HEK293 (cell line): ENCODE measurements around the gene MTMR1.

Experiments used
- KLF7 ChIP-seq: fragments of 450-650 bp; formaldehyde crosslinking; IDR thresholded peaks from 2 replicates; pipeline ENCODE4 v1.5.1; 2016; ENCODE audit warnings: missing biosample characterization, missing genetic modification characterization, borderline replicate concordance
- MZF1 ChIP-seq: fragments of 450-650 bp; formaldehyde crosslinking; IDR thresholded peaks from 2 replicates; pipeline ENCODE4 v1.5.1; 2017; ENCODE audit warnings: missing biosample characterization, missing genetic modification characterization, borderline replicate concordance
- YY2 ChIP-seq: fragments of 450-650 bp; formaldehyde crosslinking; IDR thresholded peaks from 2 replicates; pipeline ENCODE4 v1.5.1; 2016; ENCODE audit warnings: missing biosample characterization, missing genetic modification characterization
- ZBTB8A ChIP-seq: fragments of 450-650 bp; formaldehyde crosslinking; IDR thresholded peaks from 2 replicates; pipeline ENCODE4 v1.5.1; 2016; ENCODE audit warnings: missing biosample characterization, missing genetic modification characterization
- ZNF16 ChIP-seq: fragments of 450-650 bp; formaldehyde crosslinking; IDR thresholded peaks from 2 replicates; pipeline ENCODE4 v1.5.1; 2016; ENCODE audit warnings: low read depth, missing biosample characterization, missing genetic modification characterization
- ZNF239 ChIP-seq: fragments of 450-650 bp; formaldehyde crosslinking; IDR thresholded peaks from 2 replicates; pipeline ENCODE4 v1.5.1; 2016; ENCODE audit warnings: missing biosample characterization, missing genetic modification characterization
- ZNF530 ChIP-seq: fragments of 450-650 bp; formaldehyde crosslinking; IDR thresholded peaks from 2 replicates; pipeline ENCODE4 v1.5.1; 2016; ENCODE audit warnings: low read depth, missing biosample characterization, missing genetic modification characterization
- ZNF785 ChIP-seq: fragments of 450-650 bp; formaldehyde crosslinking; IDR thresholded peaks from 2 replicates; pipeline ENCODE4 v1.5.1; 2016; ENCODE audit warnings: missing biosample characterization, missing genetic modification characterization
- ZNF843 ChIP-seq: fragments of 450-650 bp; formaldehyde crosslinking; IDR thresholded peaks from 2 replicates; pipeline ENCODE4 v1.5.1; 2016; ENCODE audit warnings: missing biosample characterization, missing genetic modification characterization
- TF ChIP-seq, protein P1 (sequence below): fragments of 450-650 bp; formaldehyde crosslinking; conservative IDR thresholded peaks from 2 replicates; pipeline ENCODE4 v1.5.1; 2016; ENCODE audit warnings: low read depth, missing biosample characterization, missing genetic modification characterization
- TF ChIP-seq, protein P2 (sequence below): fragments of 450-650 bp; formaldehyde crosslinking; IDR thresholded peaks from 2 replicates; pipeline ENCODE4 v1.5.1; 2016; ENCODE audit warnings: missing biosample characterization, missing genetic modification characterization
- TF ChIP-seq, protein P3 (sequence below): fragments of 450-650 bp; formaldehyde crosslinking; IDR thresholded peaks from 2 replicates; pipeline ENCODE4 v1.5.1; 2016; ENCODE audit warnings: missing biosample characterization, missing genetic modification characterization
- TF ChIP-seq, protein P4 (sequence below): fragments of 450-650 bp; formaldehyde crosslinking; IDR thresholded peaks from 2 replicates; pipeline ENCODE4 v1.5.1; 2016; ENCODE audit warnings: missing biosample characterization, missing genetic modification characterization, borderline replicate concordance
- TF ChIP-seq, protein P5 (sequence below): fragments of 450-650 bp; formaldehyde crosslinking; IDR thresholded peaks from 2 replicates; pipeline ENCODE4 v1.5.1; 2016; ENCODE audit warnings: missing biosample characterization, missing genetic modification characterization
- TF ChIP-seq, protein P6 (sequence below): fragments of 450-650 bp; formaldehyde crosslinking; IDR thresholded peaks from 2 replicates; pipeline ENCODE4 v1.5.1; 2016; ENCODE audit warnings: missing biosample characterization, missing genetic modification characterization
- TF ChIP-seq, protein P7 (sequence below): fragments of 450-650 bp; formaldehyde crosslinking; IDR thresholded peaks from 2 replicates; pipeline ENCODE4 v1.5.1; 2016; ENCODE audit warnings: missing biosample characterization, missing genetic modification characterization

MTMR1 gene

DNA sequence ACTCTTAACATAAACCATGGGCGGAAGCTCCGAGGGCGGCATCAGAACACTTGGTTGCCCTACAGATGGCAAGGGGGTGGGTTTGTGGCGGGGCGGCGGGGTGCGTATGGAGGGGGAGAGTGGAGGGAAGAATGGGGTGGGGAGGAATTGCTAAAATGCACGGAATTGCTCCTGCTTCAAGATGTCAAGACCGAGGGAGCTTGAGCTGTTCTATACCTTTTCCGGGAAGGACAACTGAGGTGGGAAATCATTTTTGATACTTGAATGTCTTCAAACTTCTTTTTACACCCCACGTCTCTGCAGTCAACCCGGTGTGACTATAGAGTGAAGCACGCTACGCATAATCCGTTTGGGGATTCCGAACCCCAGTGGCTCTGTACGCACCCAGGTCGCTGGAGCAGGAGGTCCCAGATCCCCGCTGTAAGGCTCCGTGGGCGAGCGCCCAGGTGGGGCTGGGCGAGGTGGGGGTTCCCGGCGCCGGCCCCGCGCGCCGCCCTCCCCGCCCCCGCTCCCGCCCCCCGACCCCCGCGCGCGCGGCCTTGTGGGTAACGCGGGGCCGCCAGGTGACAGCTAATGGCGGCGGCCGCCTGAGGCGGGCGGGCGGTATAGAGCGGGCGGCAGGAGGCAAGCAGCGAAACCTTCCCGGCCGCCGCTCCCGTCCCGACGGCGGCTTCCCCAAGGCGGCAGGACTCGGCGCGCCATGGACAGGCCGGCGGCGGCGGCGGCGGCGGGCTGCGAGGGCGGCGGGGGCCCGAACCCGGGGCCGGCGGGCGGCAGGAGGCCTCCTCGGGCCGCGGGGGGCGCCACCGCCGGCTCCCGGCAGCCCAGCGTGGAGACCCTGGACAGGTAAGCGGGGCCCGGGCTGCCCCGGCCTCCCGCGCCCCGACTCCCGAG is at the start of gene MTMR1 (continued):
- TF ChIP-seq, protein P1, sequence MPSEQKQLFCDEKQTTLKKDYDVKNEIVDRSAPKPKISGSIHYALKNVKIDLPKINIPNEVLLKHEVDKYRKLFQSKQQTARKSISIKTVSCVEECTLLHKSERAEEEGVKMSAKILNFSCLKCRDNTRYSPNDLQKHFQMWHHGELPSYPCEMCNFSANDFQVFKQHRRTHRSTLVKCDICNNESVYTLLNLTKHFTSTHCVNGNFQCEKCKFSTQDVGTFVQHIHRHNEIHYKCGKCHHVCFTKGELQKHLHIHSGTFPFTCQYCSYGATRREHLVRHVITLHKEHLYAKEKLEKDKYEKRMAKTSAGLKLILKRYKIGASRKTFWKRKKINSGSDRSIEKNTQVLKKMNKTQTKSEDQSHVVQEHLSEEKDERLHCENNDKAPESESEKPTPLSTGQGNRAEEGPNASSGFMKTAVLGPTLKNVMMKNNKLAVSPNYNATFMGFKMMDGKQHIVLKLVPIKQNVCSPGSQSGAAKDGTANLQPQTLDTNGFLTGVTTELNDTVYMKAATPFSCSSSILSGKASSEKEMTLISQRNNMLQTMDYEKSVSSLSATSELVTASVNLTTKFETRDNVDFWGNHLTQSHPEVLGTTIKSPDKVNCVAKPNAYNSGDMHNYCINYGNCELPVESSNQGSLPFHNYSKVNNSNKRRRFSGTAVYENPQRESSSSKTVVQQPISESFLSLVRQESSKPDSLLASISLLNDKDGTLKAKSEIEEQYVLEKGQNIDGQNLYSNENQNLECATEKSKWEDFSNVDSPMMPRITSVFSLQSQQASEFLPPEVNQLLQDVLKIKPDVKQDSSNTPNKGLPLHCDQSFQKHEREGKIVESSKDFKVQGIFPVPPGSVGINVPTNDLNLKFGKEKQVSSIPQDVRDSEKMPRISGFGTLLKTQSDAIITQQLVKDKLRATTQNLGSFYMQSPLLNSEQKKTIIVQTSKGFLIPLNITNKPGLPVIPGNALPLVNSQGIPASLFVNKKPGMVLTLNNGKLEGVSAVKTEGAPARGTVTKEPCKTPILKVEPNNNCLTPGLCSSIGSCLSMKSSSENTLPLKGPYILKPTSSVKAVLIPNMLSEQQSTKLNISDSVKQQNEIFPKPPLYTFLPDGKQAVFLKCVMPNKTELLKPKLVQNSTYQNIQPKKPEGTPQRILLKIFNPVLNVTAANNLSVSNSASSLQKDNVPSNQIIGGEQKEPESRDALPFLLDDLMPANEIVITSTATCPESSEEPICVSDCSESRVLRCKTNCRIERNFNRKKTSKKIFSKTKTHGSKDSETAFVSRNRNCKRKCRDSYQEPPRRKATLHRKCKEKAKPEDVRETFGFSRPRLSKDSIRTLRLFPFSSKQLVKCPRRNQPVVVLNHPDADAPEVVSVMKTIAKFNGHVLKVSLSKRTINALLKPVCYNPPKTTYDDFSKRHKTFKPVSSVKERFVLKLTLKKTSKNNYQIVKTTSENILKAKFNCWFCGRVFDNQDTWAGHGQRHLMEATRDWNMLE (tag by site-specific recombination), result no peak
- TF ChIP-seq ZNF239 (tag by site-specific recombination) (no peak), ZNF843 (tag by site-specific recombination) (no peak), ZNF16 (tag by site-specific recombination) (no peak), KLF7 (no peak), MZF1 (no peak), ZBTB8A (peak; percentile 76), YY2 (tag by site-specific recombination) (no peak), ZNF785 (tag by site-specific recombination) (no peak), ZNF530 (tag by site-specific recombination) (no peak)
- TF ChIP-seq, protein P2, sequence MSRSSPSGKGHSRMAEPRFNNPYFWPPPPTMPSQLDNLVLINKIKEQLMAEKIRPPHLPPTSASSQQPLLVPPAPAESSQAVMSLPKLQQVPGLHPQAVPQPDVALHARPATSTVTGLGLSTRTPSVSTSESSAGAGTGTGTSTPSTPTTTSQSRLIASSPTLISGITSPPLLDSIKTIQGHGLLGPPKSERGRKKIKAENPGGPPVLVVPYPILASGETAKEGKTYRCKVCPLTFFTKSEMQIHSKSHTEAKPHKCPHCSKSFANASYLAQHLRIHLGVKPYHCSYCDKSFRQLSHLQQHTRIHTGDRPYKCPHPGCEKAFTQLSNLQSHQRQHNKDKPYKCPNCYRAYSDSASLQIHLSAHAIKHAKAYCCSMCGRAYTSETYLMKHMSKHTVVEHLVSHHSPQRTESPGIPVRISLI (tag by site-specific recombination), result no peak
- TF ChIP-seq, protein P3, sequence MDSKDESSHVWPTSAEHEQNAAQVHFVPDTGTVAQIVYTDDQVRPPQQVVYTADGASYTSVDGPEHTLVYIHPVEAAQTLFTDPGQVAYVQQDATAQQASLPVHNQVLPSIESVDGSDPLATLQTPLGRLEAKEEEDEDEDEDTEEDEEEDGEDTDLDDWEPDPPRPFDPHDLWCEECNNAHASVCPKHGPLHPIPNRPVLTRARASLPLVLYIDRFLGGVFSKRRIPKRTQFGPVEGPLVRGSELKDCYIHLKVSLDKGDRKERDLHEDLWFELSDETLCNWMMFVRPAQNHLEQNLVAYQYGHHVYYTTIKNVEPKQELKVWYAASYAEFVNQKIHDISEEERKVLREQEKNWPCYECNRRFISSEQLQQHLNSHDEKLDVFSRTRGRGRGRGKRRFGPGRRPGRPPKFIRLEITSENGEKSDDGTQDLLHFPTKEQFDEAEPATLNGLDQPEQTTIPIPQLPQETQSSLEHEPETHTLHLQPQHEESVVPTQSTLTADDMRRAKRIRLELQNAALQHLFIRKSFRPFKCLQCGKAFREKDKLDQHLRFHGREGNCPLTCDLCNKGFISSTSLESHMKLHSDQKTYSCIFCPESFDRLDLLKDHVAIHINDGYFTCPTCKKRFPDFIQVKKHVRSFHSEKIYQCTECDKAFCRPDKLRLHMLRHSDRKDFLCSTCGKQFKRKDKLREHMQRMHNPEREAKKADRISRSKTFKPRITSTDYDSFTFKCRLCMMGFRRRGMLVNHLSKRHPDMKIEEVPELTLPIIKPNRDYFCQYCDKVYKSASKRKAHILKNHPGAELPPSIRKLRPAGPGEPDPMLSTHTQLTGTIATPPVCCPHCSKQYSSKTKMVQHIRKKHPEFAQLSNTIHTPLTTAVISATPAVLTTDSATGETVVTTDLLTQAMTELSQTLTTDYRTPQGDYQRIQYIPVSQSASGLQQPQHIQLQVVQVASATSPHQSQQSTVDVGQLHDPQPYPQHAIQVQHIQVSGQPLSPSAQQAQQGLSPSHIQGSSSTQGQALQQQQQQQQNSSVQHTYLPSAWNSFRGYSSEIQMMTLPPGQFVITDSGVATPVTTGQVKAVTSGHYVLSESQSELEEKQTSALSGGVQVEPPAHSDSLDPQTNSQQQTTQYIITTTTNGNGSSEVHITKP (tag by site-specific recombination), result peak; percentile 29; the same call in 1 of the 2 replicates
- TF ChIP-seq, protein P4, sequence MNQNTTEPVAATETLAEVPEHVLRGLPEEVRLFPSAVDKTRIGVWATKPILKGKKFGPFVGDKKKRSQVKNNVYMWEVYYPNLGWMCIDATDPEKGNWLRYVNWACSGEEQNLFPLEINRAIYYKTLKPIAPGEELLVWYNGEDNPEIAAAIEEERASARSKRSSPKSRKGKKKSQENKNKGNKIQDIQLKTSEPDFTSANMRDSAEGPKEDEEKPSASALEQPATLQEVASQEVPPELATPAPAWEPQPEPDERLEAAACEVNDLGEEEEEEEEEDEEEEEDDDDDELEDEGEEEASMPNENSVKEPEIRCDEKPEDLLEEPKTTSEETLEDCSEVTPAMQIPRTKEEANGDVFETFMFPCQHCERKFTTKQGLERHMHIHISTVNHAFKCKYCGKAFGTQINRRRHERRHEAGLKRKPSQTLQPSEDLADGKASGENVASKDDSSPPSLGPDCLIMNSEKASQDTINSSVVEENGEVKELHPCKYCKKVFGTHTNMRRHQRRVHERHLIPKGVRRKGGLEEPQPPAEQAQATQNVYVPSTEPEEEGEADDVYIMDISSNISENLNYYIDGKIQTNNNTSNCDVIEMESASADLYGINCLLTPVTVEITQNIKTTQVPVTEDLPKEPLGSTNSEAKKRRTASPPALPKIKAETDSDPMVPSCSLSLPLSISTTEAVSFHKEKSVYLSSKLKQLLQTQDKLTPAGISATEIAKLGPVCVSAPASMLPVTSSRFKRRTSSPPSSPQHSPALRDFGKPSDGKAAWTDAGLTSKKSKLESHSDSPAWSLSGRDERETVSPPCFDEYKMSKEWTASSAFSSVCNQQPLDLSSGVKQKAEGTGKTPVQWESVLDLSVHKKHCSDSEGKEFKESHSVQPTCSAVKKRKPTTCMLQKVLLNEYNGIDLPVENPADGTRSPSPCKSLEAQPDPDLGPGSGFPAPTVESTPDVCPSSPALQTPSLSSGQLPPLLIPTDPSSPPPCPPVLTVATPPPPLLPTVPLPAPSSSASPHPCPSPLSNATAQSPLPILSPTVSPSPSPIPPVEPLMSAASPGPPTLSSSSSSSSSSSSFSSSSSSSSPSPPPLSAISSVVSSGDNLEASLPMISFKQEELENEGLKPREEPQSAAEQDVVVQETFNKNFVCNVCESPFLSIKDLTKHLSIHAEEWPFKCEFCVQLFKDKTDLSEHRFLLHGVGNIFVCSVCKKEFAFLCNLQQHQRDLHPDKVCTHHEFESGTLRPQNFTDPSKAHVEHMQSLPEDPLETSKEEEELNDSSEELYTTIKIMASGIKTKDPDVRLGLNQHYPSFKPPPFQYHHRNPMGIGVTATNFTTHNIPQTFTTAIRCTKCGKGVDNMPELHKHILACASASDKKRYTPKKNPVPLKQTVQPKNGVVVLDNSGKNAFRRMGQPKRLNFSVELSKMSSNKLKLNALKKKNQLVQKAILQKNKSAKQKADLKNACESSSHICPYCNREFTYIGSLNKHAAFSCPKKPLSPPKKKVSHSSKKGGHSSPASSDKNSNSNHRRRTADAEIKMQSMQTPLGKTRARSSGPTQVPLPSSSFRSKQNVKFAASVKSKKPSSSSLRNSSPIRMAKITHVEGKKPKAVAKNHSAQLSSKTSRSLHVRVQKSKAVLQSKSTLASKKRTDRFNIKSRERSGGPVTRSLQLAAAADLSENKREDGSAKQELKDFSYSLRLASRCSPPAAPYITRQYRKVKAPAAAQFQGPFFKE (tag by site-specific recombination), result no peak
- TF ChIP-seq, protein P5, sequence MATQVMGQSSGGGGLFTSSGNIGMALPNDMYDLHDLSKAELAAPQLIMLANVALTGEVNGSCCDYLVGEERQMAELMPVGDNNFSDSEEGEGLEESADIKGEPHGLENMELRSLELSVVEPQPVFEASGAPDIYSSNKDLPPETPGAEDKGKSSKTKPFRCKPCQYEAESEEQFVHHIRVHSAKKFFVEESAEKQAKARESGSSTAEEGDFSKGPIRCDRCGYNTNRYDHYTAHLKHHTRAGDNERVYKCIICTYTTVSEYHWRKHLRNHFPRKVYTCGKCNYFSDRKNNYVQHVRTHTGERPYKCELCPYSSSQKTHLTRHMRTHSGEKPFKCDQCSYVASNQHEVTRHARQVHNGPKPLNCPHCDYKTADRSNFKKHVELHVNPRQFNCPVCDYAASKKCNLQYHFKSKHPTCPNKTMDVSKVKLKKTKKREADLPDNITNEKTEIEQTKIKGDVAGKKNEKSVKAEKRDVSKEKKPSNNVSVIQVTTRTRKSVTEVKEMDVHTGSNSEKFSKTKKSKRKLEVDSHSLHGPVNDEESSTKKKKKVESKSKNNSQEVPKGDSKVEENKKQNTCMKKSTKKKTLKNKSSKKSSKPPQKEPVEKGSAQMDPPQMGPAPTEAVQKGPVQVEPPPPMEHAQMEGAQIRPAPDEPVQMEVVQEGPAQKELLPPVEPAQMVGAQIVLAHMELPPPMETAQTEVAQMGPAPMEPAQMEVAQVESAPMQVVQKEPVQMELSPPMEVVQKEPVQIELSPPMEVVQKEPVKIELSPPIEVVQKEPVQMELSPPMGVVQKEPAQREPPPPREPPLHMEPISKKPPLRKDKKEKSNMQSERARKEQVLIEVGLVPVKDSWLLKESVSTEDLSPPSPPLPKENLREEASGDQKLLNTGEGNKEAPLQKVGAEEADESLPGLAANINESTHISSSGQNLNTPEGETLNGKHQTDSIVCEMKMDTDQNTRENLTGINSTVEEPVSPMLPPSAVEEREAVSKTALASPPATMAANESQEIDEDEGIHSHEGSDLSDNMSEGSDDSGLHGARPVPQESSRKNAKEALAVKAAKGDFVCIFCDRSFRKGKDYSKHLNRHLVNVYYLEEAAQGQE, result no peak
- TF ChIP-seq, protein P6, sequence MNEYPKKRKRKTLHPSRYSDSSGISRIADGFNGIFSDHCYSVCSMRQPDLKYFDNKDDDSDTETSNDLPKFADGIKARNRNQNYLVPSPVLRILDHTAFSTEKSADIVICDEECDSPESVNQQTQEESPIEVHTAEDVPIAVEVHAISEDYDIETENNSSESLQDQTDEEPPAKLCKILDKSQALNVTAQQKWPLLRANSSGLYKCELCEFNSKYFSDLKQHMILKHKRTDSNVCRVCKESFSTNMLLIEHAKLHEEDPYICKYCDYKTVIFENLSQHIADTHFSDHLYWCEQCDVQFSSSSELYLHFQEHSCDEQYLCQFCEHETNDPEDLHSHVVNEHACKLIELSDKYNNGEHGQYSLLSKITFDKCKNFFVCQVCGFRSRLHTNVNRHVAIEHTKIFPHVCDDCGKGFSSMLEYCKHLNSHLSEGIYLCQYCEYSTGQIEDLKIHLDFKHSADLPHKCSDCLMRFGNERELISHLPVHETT (tag by site-specific recombination), result no peak
- TF ChIP-seq, protein P7, sequence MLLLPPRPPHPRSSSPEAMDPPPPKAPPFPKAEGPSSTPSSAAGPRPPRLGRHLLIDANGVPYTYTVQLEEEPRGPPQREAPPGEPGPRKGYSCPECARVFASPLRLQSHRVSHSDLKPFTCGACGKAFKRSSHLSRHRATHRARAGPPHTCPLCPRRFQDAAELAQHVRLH (tag by site-specific recombination), result no peak
